Tongue (tissue), 2 donors: ENCODE measurements around the gene S100A16. TPM values are rescaled to one million over a fixed set of nuclear protein-coding genes. Genes with fewer than 3 reads are reported as not detected.

Experiments
- DNase-seq: peaks from one replicate; pipeline ENCODE4 v3.0.0-alpha.2; 2015
- total RNA-seq: library from RNA; depleted of rRNA; stranded (reverse); fragments of >200 nt; gene quantifications from one replicate; pipeline ENCODE4 v1.2.3, GENCODE V29; 2014

S100A16 gene
- total RNA-seq, 1 donor from 2014 or later, result 76.2 TPM

DNA sequence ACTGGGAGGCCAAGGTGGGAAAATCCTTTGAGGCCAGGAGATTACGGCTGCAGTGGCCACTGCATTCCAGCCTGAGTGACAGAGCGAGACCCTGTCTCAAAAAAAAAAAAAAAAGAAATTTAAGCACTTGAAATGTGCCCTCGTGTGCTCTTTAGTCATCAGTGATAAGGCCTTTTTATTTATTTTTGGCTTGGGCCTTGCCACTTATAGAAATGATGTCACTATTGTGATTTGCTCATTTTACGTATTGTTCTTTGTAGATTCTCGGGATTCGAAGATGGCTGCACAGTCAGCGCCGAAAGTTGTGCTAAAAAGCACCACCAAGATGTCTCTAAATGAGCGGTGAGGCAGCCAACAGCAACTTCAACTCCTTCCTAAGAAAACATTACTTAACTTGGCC, 23.4 kb upstream of the S100A16 start:
- DNase-seq, result no peak

- no peak for DNase-seq
Observed at GRCh38 chr1:153635872-153636271, 22.9 kb upstream of the S100A16 start.

DNA sequence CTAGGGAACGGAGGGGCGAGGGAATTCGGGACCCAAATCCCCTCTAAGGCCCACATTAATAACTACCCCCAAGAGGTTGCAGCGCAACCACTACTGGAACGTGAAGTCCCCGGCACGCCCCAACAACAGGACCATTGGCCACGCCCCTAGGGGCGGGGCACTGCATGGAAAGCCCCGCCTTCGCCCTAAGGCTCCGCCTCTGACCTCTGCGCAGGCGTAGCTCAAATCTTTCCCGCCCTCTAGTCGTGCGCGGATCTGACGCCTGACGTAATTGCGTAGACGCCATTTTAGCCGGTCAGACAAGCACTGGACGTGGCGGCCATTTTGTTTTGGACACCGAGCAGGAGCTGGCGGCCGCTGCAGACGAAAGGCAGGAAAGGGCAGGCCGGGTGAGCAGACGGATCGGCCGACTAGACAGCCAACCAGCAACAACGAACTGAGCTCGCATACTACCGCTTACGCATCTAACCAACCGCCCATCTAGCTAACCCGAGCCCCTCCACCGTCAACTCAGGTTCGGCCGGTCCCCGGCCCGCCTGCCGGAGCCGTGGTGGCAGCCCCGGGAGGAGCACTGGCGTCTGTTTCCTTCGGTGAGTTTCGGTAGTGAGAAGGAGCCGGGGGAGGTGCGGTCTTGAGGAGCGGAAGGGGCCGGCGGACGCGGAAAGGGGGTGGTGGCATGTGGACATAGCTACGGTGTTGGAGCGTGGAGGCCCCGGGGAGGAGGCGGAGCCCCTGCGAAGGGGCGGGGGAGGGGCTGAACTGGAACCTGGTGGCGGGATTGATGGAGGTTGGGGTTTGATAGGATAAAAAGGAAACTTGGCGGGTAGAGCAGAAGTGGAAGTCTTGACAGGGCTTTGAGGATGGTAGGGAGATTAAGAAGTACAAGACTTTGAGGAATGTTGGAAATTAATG, 21.1 kb upstream of the S100A16 start, which contains the start of gene CHTOP:
CHTOP (plus strand) TSS at position 313 of the 912 bp plus-strand sequence. CDS start 2,523 bp downstream, outside the sequence.
- DNase-seq, result peak; percentile 99

DNA sequence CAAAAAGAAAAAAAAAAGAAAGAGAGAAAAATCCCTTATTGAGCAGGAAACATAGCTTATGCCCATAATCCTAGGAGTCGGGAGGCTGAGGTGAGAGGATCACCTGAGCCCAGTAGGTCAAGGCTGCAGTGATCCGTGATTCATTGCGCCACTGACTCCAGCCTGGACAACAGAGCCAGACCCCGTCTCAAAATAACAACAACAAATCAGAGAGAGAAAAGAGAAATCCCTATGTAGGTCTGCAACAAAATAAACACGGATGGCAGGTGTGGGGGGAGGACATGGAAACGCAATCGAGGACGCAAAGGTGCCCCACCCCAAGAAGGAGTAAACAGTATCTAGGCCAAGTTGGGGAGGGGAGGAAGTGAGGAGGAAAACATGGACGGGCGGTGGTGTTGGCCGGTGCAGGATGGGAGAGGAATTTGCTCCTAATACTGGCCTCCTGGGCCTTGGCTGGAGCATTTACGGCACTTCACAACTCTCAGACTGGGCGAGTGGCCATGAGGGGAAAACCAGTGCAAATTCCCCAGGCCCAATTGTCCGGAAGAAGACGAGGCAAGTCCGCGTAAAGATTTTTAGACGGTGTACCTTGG, 20.3 kb upstream of the S100A16 start:
- DNase-seq, result no peak

GRCh38 chr1:153631047-153632022, 18.4 kb upstream of the S100A16 start:
- DNase-seq, result no peak

DNA sequence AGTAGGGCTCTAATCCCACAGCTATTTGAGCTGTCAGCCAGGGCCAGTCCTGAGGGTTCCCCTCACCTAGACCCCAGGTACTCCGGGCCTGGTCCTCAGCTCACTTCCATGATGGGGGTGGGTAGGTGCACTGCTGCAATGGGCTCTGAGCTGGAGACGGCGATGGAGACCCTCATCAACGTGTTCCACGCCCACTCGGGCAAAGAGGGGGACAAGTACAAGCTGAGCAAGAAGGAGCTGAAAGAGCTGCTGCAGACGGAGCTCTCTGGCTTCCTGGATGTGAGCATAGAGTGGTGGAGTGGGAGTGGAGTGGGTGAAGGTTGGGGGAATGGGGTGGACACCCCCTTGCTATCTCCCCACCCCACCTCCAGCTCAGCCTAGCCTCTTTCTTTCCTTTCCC, 17.4 kb upstream of the S100A16 start:
- no peak for DNase-seq

- DNase-seq, result no peak
Observed at GRCh38 chr1:153629971-153630370, 17.0 kb upstream of the S100A16 start.

DNA sequence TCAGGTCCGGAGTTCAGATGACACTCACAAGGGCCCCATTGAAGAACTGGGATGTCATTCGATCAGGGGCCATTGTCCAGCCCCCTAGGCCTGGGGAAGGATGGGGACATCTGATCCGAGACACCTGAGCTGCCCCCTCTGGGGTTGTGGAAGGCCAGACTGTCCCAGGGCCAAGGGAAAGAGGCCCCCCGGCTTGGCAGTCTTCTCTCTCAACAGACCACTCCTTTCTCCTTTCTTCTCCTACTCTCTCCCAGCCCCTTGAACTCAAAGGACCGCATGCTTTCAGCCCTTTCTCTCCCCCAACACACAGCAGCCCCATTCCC, 16.4 kb upstream of the S100A16 start:
- no peak for DNase-seq

DNA sequence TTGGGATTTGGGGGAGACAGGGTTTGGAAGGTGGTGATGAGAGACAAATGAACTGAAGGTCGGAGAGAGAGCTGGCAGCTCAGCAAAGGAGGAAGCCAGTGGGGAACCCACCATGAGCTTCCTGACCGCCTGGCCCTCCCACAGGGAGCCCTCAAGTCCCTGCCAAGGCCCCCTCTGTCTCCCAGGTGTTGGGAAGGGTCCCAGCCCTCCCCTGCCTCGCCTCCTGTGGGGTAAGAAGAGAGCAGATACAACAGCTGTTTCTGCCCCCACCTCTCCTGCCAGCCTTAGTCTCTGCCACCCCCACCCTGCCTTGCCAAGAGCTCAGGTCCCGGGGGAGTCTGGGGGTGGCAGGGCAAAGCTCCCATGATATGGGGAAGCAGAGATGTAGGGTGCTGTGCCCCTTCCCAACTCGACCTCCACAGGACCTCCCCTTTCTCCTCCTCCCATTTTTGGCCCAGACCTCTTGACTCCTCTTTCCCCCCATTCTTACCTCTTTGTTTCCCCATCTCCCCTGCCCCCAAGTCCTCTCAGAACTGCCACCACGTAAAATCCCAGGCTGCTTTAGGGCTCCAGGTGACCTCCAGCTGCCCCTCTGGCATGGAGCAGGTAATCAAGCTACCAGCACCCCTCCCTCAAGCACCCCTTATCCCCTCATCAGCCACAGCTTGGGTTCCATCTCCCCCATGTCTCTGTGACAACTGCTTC, 15.9 kb upstream of the S100A16 start:
- DNase-seq, result no peak

DNA sequence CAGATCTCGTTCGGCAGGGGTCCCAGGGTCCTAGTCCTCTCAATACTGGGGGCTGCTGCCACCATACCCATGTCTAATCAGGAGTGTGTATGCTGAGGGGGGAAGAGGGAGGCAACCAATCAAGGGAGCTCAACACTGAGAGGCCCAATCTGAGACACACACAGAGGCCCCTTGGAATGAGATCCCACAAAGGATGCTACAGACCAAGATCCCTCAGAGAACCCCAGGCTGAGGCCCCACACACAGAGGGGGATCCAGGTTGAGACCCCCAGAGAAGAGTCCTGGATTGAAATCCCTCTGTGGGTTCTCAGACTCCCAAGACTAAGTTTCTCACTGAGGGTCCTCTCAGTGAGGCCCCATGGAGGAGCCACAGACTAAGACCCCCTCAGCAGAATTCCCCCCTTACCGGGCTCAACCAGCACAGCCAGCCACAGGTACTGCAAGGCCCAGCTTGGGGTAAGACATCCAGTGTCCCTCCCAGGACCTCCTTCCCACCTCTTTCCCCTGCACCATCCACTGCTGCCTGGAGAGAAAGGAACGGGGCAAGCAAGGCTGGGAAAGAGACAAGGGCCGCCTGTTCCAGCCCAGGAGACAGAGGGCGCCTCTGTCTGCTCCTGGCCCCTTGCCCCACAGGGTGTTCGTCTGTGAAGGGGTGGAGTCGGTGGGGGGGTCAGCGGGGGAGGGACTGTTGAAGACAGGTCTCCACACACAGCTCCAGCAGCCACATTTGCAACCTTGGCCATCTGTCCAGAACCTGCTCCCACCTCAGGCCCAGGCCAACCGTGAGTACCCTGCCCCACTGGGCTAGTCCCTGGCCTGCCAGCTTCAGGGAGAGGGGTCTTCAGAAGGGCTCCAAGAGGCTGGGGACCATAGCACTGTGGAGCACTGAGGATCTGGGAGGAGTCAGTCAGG, 15.0 kb upstream of the S100A16 start, which contains the start of gene S100A1:
S100A1 (plus strand) TSS at position 720 of the 912 bp plus-strand sequence. CDS start 2,088 bp downstream, outside the sequence.
- DNase-seq, result no peak

- peak; percentile 93 for DNase-seq
Observed at GRCh38 chr1:153626904-153627714, 14.2 kb upstream of the S100A16 start, which contains the start of gene S100A13. TSS of gene S100A13 (minus strand) at chr1:153627505. CDS start at chr1:153626472, 1,033 bp downstream.

DNA sequence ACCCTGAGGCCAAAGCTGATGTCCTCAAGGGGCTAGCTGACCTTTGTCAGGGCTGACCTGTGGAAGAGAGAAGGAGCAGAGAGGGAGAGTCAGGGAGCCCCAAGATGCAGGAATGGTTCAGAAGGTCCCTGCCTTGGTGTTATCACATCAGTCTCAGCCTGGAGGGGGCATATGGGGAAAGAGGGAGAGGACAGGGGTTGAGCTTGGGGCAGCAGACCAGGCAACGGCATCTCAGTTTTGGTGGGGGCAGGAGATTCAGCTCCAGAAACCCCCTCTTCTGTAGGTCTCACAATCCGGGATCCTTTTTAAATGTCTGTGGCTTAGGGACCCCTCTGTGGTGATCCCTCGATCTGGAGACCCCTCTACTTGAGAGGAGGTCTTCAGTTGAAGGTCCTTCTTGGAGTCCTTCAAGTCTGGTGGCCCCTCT, 13.6 kb upstream of the S100A16 start:
- DNase-seq, result no peak

- DNase-seq, result no peak
Observed at GRCh38 chr1:153624965-153625611, 12.2 kb upstream of the S100A16 start.

DNA sequence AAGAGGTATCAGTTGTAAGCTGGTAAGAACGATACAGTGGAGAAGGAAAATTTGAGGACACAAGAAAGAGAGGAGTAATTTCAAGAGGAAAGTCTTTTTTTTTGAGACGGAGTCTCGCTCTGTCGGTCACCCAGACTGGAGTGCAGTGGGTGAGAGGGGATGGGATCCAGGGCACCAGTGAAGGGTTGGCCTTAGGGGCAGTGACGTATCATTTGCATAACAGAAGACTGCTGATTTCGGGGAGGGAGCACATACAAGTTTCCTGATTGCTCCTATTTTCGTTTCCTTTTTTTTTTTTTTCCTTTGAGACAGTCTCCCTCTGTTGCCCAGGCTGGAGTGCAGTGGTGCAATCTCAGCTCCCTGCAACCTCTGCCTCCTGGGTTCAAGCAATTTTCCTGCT, 10.2 kb upstream of the S100A16 start:
- DNase-seq, result no peak

GRCh38 chr1:153619171-153619570, 6.2 kb upstream of the S100A16 start:
- DNase-seq, result no peak

- DNase-seq, result peak; percentile 76
Observed at GRCh38 chr1:153617663-153618062, 4.7 kb upstream of the S100A16 start.

- peak; percentile 45 for DNase-seq
Observed at GRCh38 chr1:153616917-153617311, 4.0 kb upstream of the S100A16 start.

- DNase-seq, result peak; percentile 53
Observed at GRCh38 chr1:153616144-153616916, 3.4 kb upstream of the S100A16 start, which contains the start of gene S100A14. TSS of gene S100A14 (minus strand) at chr1:153616325. CDS start at chr1:153615858, 467 bp downstream.
